GM21360 (cell line): ENCODE results near the gene OGFOD3.
"Not testable (repeated sequence)": the region's sequence is repeated elsewhere in the genome, so short reads cannot be mapped to it uniquely, and the experiment has no call there.

ENCODE experiments used
- ATAC-seq: cut with Tn5 transposase; IDR thresholded peaks from one replicate; pipeline ENCODE4 v1.9.1; 2021; ENCODE audit warnings: mild to moderate bottlenecking, moderate library complexity; ENCODE audit not compliant: unreplicated experiment

OGFOD3 gene

GRCh38 chr17:82377924-82378740, 40.3 kb downstream of the OGFOD3 start:
- ATAC-seq: no peak

- not testable (repeated sequence) for ATAC-seq
Measured at GRCh38 chr17:82377294-82377693, 41.1 kb downstream of the OGFOD3 start.

GRCh38 chr17:82376042-82376730, 42.2 kb downstream of the OGFOD3 start:
- no peak for ATAC-seq

- ATAC-seq: no peak
Measured at GRCh38 chr17:82375359-82376041, 42.9 kb downstream of the OGFOD3 start.

GRCh38 chr17:82374626-82375331, 43.6 kb downstream of the OGFOD3 start:
- ATAC-seq: no peak

- ATAC-seq: no peak
Measured at GRCh38 chr17:82373731-82374625, 44.4 kb downstream of the OGFOD3 start.

GRCh38 chr17:82373072-82373452, 45.3 kb downstream of the OGFOD3 start:
- ATAC-seq: not testable (repeated sequence)

- ATAC-seq: no peak
Measured at GRCh38 chr17:82372249-82373071, 45.9 kb downstream of the OGFOD3 start.

- ATAC-seq: no peak
Measured at GRCh38 chr17:82371333-82372248, 46.8 kb downstream of the OGFOD3 start, which contains the start of gene UTS2R. TSS of gene UTS2R (plus strand) at chr17:82371765. CDS start at chr17:82374325, 2,560 bp downstream.

- ATAC-seq: no peak
Measured at GRCh38 chr17:82370471-82371332, 47.7 kb downstream of the OGFOD3 start.

GRCh38 chr17:82369211-82369610, 49.2 kb downstream of the OGFOD3 start:
- ATAC-seq: no peak

GRCh38 chr17:82367724-82368524, 50.5 kb downstream of the OGFOD3 start:
- ATAC-seq: no peak

- ATAC-seq: no peak
Measured at GRCh38 chr17:82366749-82367148, 51.6 kb downstream of the OGFOD3 start.

GRCh38 chr17:82365606-82366295, 52.6 kb downstream of the OGFOD3 start:
- ATAC-seq: no peak

GRCh38 chr17:82361885-82362633, 56.3 kb downstream of the OGFOD3 start:
- no peak for ATAC-seq
